ENCODE measurements around the gene NFIA.
"Not testable (repeated sequence)": the region's sequence is repeated elsewhere in the genome, so short reads cannot be mapped to it uniquely, and the experiment has no call there.

NFIA gene

GRCh38 chr1:61273167-61273705, 190.9 kb downstream of the NFIA start:
- no peak for DNase-seq (ENCODE audit: low read depth)

DNA sequence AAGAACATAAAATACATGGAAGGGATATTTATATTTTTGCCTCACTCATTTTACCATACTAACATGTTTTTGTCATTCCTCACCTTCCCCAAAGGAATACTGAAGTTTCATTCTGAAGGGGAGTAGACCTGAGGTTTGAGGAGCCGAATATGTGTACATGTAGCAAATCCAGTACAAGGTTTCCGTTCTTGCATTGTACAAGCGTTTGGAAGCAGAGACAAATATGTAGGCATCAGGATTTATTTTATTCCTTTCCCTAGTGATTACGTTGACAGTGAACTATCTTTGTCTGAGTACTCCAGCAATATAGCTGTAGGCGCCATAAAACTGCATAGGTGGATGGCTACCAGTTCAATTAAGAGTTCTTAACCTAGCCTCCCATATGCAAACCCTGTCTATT, 191.5 kb downstream of the NFIA start:
- no peak for DNase-seq (ENCODE audit: low read depth)

DNA sequence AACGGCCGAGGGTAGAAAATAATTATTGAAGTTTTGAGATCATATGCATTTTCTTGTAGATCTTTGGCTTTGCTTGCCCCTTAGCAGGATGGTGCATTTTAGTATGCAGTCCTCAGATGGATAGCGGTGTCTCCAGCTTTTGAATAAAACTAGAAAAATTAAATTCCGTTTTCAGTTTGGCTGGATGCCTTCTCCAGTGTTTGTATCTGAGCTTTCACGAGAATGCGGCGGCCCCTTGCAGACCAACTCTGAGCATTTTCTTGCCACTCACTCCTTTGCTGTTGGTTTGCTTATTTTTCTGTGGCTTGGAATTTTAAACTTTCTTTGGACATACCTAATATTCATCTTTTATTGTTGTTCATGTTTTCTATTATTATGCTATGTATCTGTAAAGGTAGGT, 192.6 kb downstream of the NFIA start:
- DNase-seq (ENCODE audit: low read depth): no peak

- DNase-seq (ENCODE audit: low read depth): no peak
These were observed 193.9 kb downstream of the NFIA start for GRCh38 chr1:61276246-61276645.

GRCh38 chr1:61277121-61277690, 194.8 kb downstream of the NFIA start:
- no peak for DNase-seq (ENCODE audit: low read depth)

- not testable (repeated sequence) for DNase-seq (ENCODE audit: low read depth)
These were observed 196.1 kb downstream of the NFIA start for GRCh38 chr1:61278503-61278902.

- no peak for DNase-seq (ENCODE audit: low read depth)
These were observed 196.6 kb downstream of the NFIA start for GRCh38 chr1:61278966-61279365.

- no peak for DNase-seq (ENCODE audit: low read depth)
These were observed 197.2 kb downstream of the NFIA start for GRCh38 chr1:61279570-61279969.

GRCh38 chr1:61280452-61280851, 198.1 kb downstream of the NFIA start:
- no peak for DNase-seq (ENCODE audit: low read depth)

GRCh38 chr1:61282387-61282786, 200.0 kb downstream of the NFIA start:
- no peak for DNase-seq (ENCODE audit: low read depth)

DNA sequence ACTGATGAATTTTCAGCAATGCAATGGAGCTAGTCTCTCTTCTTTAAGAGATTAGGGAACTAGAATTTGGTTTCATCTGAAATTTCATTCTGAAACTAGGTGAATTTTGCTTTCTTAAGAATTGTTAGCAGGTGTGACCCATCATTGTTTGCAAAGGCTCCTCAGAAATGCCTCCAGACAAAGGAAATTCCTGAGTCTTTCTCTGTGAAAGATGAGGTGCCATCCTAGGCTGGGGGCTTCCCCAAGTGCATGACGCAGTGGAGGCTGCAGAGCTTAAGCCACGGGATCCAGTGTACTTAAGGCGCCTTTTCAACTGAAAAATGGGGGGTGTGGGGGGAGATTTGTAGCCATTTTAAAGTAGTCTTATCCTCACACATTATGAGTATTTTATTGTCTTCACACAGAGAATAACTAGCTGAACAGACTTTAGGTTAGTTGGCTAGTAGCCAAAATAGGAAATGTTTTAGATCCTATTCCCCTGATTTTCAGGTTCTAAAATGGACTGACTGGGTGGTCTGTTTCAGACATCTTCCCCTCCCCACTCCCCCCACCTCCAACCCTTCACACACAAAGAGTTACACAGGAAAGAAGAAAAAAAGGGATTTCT, 202.0 kb downstream of the NFIA start:
- no peak for DNase-seq (ENCODE audit: low read depth)

GRCh38 chr1:61284936-61285335, 202.6 kb downstream of the NFIA start:
- no peak for DNase-seq (ENCODE audit: low read depth)

DNA sequence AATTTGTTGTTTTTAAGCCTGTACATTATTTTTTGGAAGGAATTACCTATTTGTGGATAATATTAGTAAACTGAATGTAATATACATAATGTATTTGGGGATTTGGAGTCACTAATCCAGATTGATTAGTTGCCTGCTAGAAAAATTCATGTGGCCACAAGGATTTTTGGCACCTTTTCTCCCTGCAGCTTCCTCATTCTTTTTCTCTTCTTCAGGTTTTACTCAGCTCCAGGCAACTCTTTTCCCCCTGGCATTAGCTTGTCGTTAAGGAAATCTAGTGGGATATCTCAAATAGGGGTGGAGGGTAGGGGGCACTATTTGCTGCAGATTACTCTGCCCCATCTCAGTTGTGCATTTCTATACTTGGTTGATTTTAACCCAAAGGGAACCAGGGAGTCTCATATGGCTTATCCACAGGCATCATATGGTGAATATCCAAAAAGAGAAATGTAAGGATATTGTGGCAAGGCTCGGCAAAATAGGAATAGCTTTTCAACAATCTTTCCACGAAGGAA, 203.1 kb downstream of the NFIA start:
- DNase-seq (ENCODE audit: low read depth): no peak

DNA sequence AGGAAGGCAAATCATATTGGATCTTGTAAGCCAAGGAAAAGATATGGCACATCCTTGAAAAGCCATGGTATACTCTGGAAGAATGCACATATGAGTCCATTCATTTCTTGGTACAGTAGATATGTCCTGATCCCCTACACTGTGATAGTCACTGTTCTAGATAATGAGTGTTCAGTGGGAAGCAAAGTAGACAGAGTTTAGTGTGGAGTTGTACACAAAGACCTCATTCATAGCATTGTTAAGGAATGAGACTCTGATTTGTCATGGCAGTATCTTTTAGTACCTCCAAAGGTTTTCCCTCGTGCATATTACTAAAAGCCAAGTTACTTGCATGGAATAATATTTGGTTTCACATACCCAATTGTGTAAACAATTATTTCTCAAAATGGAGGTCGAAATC, 204.7 kb downstream of the NFIA start:
- no peak for DNase-seq (ENCODE audit: low read depth)

DNA sequence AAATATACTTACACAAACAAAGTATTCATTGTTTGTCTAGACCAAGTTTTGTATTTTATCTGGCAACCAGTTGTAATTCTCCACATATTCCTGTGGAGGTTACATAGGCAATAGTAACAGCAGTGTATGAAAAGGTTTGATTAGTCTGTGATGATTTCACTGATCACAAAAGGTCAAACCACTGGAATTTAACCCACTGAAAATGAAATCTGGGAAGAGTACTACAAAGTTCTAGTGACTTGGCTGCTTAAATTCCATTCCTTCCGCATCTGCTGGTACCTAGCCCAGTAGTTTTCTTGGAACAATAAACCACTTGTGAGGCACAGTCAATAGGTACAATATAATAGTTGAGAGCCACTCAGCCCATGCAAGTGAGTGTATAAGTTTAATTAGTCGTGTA, 205.4 kb downstream of the NFIA start:
- no peak for DNase-seq (ENCODE audit: low read depth)

DNA sequence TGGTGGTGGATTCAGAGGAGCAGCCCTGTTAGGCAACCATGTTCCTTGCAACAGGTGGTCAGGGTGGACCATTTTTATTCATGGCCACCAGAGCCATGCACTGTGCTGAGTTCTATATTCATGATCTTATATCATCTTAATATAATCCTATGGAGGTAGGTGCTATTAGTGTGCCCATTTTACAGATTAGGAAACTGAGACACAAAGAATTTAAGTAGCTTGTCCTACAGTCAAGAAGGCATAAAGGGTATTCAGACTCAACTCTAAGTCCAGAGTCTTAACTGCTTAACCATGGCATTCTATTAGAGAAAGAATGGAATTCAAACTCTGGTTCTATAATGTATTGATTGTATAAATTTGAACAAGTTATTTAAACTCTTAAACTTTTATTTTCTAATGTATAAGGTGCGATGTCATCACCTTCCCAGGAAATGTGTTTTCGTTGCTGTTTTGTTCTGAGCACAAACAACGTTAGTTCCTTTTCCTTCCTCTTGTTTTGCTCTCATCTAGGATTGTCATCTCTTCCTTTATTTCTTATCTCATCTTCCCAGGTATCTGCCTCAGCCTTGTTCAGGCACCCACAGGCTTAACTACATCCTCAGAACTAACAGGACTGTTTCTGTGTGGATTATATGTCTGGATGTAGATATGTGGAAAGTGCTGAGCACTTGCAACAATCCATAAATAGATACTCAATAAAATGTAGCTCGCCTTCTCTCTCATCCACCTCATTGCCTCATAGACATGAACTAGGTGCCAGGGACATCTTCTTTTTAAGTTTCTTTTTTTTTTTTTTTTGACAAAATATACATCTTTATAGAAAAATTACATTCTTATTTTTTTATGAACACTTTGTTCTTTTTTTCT, 207.1 kb downstream of the NFIA start:
- DNase-seq (ENCODE audit: low read depth): no peak

- no peak for DNase-seq (ENCODE audit: low read depth)
These were observed 208.2 kb downstream of the NFIA start for GRCh38 chr1:61290525-61290924.

DNA sequence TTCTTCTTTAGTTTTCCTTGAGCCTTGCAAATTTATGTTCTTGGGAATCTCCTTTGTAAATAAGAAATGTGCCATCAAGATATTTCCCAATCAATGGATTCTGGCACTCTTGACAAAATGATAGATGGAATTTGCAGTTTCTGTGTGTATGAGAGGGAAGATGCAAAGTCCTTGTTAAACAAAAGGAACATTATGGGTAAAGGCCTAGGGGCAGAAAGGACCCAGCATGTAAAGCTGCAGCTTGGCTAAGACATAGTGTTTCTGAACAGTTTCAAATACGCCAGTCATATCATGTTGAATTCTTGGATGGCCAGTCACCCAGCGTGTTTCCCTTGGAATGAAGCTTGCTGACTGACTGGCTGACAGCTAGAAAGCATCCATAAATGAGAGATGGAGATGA, 210.8 kb downstream of the NFIA start:
- DNase-seq (ENCODE audit: low read depth): no peak

- no peak for DNase-seq (ENCODE audit: low read depth)
These were observed 211.7 kb downstream of the NFIA start for GRCh38 chr1:61293986-61294504.

- DNase-seq (ENCODE audit: low read depth): no peak
These were observed 212.6 kb downstream of the NFIA start for GRCh38 chr1:61294930-61295329.

DNA sequence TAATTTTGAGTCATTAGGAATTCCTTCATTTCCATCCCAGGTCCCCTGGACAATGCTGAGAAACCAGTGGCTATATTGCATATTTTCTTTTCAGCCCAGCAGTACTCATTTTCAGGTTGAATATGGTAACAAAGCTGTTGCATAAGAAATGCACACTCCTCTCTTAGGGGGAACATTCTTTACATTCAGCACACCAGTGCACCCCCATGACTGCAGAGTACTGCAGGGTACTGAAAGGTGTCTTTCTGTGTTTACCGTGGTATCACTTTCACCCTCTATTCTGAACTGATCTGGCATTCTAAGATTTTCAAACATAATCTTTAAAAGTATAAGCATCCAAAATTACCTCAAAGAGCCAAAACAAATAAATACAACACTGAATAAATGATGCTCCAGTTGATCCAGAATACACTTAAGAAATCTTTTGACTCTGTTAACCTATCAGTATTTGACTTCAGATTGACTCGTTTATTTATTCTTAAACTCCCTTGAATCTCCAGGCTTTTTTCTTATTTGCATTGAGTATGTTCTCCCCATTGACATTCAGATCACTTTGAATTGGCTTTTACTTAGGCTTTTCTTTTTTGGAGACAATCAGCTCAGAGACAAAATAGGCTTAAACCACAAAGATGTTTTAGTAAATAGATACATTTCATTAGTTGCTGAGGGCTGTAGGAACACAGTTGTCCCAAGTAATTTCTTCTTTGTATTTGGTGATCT, 213.6 kb downstream of the NFIA start:
- no peak for DNase-seq (ENCODE audit: low read depth)

GRCh38 chr1:61297887-61298286, 215.5 kb downstream of the NFIA start:
- no peak for DNase-seq (ENCODE audit: low read depth)
